ENCODE measurements around the gene SERF2. TPM values are rescaled to one million over a fixed set of nuclear protein-coding genes. Genes with fewer than 3 reads are reported as not detected.

The SERF2 gene
- total RNA-seq, 1 donor from 2014 or later: 1,163 TPM

DNA sequence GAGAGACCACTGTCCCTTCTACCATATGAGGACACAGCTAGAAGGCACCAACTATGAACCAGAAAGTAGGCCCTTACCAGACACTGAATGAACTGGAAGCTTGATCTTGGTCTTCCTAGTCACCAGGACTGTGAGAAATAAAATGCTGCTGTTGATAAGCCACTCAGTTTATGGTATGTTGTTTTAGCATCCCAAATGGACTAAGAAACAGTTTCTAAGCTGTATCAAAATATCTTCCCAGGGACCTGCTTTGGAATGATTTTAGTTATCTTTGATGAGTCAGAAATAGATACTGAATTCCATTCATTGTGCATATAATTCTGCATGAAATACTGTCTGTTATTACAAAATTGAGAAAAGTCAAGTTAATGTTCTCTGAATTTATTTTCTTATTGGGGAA lies 53.3 kb downstream of the SERF2 start:
- TF ChIP-seq, protein P1, sequence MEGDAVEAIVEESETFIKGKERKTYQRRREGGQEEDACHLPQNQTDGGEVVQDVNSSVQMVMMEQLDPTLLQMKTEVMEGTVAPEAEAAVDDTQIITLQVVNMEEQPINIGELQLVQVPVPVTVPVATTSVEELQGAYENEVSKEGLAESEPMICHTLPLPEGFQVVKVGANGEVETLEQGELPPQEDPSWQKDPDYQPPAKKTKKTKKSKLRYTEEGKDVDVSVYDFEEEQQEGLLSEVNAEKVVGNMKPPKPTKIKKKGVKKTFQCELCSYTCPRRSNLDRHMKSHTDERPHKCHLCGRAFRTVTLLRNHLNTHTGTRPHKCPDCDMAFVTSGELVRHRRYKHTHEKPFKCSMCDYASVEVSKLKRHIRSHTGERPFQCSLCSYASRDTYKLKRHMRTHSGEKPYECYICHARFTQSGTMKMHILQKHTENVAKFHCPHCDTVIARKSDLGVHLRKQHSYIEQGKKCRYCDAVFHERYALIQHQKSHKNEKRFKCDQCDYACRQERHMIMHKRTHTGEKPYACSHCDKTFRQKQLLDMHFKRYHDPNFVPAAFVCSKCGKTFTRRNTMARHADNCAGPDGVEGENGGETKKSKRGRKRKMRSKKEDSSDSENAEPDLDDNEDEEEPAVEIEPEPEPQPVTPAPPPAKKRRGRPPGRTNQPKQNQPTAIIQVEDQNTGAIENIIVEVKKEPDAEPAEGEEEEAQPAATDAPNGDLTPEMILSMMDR (conservative IDR thresholded peaks at IDR 0.05; ENCODE audit: low read depth, low read length): no peak
- DNase-seq (ENCODE audit: low read depth): no peak
- no peak overlapping the region for H3K4me3 ChIP-seq (ENCODE audit: low read depth, low read length)

Other genes with a start within 250 kb of the SERF2 start
- 5.9 and 6.7 TPM in 2 replicates for gene PPIP5K1, start 202.1 kb upstream of the SERF2 start, total RNA-seq
- 2.9 and 4.3 TPM in 2 replicates for gene CKMT1B, start 198.3 kb upstream of the SERF2 start, total RNA-seq
- 0.07 and 0.17 TPM in 2 replicates for gene STRC, start 173.5 kb upstream of the SERF2 start, total RNA-seq
- gene CATSPER2, start 143.5 kb upstream of the SERF2 start, total RNA-seq: 0.07 and 0.17 TPM in 2 replicates
- 4.0 and 8.1 TPM in 2 replicates for gene CKMT1A, start 98.5 kb upstream of the SERF2 start, total RNA-seq
- 216 and 243 TPM in 2 replicates for gene PDIA3, start 45.9 kb upstream of the SERF2 start, total RNA-seq
- 5.1 and 7.6 TPM in 2 replicates for gene ELL3, start 15.4 kb upstream of the SERF2 start, total RNA-seq
- gene SERINC4, start 7.9 kb downstream of the SERF2 start, total RNA-seq: not detected in 2 replicates
- gene HYPK, start 8.3 kb downstream of the SERF2 start, total RNA-seq: 15.6 and 28.0 TPM in 2 replicates
- 24.1 and 35.7 TPM in 2 replicates for gene MFAP1, start 32.4 kb downstream of the SERF2 start, total RNA-seq
- gene WDR76, start 34.7 kb downstream of the SERF2 start, total RNA-seq: 20.7 and 35.9 TPM in 2 replicates